IPS DF 4.7 (cell line): Measurements from ENCODE around the gene ROGDI.
A peak's percentile ranks its signal among the peaks of the same experiment; 100 is the strongest.

Experiments
- DNase-seq: peaks from one replicate; pipeline ENCODE4 v3.0.0-alpha.2; 2013; ENCODE audit warnings: low spot score; ENCODE audit errors: extremely low read depth

Gene ROGDI

DNA sequence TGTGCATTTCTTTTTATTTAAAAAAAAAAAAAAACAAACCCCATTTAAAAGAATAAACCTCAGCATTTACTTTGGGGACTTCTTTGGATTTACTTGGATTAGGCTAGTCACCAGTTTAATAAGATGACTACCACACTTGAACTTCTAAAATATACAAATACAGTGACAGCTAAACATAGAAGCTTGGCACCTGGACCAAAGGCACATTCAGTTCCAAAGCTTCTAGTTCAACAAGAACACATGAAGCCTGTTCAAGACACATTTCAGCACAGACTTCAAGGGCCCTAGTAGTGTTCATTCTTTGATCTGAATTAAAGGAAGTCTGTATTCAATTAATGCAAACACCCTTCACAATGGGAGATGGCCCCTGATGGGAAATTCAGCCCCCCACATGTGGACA, 11.6 kb upstream of the ROGDI start:
- no peak for DNase-seq

DNA sequence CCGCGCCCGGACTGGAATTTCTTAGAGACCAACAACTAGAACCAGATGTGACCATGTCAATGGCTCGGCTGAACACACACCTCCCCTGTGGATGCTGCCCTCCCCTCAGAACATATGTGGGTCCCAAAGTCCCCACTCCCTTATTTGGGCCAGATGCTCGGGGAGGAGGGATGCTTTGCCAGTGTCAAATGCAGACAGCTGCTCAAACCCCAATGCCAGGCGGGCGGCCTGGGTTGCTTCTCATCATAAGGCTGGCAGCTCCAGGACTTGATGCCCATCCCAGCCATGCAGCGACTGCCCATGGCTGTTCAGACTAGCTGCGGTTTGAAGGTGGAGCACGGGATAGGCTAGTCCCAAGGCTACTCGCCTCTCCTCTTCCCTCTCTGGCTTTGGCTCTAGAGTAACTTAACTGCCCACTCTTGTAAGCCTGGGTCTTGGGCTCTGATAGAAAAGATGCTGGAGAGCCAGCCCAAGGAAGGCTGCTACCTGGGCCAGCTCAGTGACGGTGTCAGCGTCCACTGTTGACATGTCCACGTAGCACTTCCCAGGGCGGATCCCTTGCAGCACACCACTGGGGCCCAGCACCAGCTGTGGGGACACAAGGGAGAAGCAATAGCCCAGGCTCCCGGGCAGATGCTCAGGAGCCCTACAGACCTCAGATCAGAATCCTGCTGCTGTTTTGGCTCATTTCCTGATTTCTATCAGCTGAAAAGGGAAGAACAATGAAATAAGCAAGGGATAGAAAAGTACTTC, 11.0 kb upstream of the ROGDI start:
- DNase-seq: no peak

DNA sequence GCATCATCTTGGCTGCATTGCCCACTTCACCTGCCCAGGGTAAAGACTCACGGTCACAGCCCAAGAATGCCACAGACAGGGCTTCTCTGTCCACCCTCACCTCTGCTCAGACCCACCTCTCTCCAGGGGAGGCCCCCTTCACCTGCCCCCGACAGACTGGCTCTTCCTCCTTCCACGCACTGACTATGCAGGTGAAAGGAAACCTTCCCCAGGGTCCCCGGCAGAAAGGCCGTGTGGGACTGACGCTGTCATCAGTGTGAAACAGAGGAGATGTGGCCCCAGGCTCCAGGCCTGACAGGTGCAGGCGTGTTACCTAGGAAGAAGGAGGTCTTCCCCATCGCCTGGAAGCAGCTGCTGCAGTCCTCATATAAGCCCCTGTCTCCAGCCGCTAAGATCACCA, 9.3 kb upstream of the ROGDI start:
- no peak for DNase-seq

DNA sequence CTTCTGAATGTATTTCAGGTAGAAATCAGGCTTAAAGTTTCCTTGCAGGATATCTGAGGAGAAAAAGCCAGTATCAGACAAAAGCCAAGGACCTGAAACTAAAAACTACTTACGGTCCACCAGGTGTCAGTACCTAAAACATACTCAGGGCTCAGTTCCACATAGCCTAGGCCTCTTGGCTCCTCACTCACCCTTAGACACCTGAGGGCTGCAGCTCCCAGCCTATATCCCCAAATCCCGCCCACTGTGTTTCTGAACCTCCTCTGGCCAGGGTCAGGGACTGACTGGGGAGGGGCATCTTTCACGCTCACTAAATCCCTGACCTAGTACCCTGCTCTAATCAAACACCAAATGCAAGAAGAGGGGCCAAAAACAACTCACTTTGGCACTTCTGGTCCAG, 8.8 kb upstream of the ROGDI start:
- no peak for DNase-seq

DNA sequence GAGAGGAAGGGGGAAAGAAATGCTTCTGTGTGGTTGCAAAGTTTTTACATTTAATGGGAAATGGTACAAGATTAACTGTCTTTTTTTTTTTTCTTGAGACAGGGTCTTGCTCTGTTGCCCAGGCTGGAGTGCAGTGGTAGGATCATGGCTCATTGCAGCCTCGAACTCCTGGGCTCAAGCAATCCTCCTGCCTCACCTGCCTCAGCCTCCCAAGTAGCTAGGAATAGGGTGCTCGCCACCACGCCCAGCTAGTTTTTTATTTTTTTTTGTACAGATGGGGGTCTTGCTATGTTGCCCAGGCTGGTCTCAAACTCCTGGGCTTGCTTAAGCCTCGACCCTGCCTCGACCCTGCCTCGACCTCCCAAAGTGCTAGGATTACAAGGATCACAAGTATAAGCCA, 3.8 kb upstream of the ROGDI start:
- DNase-seq: no peak

DNA sequence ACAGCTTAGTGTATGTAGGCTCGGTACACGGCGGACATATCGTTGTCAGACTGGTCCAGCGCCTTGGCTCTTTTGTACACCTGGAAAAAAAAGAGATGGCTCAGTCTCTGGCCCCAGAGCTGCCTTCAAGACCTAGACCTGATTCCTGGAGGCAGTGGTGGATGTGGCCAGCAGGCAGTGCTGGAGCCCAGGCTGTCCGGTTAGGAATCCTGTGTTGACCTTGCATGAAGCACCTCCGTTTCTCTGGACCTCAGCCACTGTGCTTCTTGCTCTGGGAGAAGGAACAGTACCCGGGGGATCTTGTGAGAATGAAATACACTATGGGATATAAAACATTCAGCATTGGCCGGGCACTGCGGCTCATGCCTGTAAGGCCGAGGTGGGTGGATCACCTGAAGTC, 2.8 kb upstream of the ROGDI start:
- no peak for DNase-seq

DNA sequence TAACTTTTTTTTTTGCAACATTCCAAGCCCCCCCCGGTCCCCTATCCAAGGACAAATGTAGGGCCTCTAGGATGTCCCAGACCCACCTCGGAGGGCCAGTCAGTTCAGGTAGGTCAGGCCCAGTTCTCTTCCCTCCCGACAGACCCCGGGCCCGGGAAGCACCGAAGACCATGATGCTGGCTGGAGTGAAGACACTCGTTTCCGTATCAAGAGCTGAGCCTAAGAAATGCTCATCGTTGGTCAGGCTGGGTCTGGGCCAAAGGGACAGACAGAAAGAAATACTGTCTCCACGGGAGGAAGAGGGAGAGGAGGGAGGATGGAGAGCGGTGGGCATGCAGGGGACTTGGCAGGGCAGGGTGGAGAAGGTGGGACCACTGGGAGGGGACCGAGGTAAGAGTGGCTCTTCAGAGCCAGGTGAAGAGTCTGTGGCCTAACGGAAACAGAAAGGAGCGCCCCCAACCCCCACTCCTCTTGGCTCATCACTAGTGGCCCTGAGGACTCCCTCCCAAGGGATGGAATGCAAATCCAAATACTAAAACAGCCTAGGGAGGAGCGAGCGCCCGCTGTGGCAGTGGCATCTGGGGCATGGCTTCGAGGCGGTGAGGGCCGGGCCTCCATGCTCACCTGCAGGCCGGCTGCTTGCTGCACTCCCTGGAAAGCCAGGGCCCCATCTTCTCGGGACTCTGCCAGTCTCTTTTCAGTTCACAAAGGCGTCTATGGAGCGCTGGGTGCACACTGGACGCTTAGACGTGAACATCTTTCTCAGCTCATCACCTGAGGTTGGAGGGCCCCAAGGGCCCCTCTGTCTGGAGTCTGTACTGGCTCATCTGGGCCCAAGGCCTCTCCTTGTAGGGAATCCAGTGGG, 1.7 kb upstream of the ROGDI start:
- no peak for DNase-seq

DNA sequence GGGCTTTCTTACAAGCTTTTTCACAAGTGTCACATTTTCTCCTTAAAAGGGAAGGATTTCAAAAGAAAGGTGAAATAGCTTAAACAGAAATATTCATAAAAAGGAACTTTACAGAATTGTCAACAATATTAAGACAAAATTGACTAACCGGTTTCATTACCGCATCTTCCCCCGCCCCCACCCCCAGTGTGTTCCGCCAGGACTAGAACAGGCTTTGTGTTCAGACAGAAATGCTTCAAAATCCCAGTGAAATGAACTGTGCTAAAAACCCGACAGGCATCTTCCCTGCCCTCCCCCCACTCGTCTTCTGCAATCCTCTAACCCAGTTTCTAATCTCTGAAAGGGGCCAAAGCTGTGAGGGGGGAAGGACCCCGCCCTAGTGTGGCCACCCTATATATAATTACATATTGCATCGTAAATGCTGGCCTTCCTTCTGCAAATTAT, 990 bp upstream of the ROGDI start:
- no peak for DNase-seq

DNA sequence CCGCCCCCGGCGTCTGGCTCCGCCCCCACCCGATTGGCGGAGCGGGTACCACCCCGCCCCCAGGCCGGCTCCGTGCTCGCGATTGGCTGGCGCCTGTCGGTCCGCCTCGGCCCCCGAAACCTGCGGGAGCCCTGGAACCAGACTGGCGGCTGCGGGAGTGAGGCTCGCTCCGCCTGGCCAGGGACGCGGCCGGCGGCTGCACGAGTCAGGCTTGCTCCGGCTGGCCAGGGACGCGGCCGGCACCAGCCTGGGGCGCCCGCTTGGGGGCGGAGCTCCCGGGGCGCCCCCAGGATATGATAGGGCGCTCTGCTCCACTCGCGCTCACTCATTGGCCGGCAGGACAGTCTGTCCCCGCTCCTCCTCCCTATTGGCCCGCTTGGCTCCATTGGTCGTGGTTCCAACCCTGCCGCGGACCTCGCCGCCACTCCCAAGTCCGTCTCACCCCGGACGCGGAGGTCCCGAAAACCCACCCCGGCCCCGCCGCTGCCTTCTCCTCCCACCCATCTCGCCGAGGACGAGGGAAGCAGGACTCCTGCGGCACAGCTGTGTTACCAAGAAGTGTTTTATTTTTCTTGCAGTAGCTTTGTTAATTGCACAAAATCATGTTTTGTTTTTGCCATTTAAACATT, 340 bp upstream of the ROGDI start:
- DNase-seq: peak; percentile 60

DNA sequence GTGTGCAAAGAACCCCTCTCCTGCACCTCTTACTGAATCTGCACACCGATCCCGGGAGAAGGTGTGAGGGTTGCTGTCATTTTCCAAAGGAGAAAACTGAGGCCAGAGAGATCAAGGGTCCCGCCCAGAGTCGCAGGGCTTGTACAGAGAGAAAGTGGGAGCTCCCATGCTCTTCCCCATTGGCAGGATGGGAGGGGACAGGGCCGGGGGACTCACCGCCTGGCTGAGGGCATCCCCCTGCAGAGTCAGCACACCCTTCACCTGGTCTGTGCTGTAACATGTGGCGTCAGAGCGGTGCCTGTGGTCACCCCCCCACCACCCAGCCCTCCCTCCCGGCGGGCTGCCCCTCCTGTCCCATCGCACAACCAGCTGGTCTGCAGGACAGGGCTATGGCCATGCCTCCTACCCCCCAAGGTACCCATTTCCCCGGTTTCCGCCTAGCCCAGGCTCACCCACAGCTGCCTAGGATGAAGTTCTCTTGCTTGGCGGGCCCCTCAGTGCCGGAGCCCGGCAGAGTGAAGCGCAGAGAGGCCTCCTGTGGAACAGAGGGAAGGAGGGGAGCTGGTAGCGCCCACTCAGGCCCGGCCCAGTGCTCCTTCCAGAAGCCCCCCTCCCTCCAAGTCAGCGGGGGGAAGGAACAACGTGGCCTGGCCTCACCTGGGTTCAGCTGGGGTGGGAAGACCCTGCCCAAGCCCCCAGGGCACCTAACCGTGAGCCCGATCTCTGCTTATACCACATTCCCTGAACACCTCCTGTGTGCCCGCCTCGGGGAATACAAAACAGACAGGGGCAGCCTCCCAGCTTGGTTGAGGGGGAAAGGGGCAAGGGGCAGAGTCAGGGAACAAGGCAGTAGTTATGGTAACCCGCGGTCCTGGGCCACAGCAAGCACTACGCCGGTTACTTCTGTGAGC, 1.1 kb downstream of the ROGDI start:
- no peak for DNase-seq

DNA sequence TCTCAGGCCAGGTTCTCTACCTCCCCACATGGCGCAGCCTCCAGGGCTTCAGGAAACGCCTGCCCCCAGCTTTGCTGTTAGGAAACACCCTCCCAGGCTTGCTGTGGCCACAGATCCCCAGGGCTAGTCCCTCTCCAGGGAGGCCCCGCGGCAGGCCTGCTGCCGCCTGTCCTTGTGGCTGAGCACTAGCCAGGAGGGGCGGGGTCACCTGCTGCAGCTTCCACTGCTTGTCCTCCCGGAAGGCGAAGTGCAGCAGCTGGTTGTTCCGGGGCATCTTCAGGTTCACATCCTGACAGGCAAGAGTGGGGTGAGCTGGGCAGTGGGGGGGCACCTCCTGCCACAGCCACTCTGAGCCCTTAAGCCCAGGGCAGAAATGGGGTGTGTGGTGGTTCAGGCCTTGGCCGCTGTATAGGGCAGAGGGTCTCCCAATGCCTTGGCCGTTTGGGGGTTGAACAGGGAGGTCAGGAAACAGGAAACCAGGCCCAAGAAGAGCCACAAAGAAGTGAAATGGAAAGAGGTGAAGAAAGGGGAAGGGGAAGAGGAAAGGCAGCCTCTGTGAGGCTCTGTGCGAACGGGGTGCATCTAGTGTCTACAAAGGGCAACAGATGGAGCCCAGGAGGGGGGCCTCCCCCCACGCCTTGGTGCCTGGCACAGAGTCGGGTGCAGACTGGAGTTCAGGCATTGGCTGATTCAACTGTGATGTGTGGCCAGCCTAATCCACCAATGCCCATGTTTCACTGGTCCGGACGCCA, 2.0 kb downstream of the ROGDI start:
- no peak for DNase-seq

DNA sequence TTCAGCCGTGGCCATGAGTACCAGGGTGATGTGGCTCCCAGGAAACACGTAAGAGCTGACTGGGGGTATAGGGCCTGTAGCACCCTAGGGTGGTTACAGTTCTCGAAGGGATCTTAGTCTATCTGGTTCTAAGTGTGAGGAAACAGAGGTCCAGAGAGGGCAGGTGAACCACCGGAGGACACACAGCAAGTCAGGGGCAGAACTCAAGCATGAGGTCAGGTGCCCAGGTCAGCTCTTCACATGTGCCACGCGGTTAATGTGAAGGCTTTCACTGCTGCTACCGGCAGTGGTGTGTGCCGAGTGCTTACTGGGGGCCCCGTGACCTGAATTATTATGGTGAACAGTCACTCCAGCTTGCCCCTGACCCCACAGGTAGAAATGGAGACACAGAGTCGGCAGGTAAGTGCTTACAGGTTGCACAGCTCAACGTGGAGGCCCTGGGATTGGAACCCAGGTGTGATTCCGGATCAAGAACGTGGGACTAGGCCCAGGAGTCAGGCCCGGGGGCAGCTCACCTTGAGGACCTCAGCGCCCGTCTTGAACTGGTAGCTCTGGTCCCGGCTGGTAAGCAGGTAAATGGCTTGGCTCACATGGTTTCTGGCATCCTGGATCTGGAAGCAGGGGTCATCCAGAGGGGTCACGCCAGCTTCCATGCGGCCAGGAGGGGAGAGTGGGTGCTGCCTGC, 3.1 kb downstream of the ROGDI start:
- no peak for DNase-seq

DNA sequence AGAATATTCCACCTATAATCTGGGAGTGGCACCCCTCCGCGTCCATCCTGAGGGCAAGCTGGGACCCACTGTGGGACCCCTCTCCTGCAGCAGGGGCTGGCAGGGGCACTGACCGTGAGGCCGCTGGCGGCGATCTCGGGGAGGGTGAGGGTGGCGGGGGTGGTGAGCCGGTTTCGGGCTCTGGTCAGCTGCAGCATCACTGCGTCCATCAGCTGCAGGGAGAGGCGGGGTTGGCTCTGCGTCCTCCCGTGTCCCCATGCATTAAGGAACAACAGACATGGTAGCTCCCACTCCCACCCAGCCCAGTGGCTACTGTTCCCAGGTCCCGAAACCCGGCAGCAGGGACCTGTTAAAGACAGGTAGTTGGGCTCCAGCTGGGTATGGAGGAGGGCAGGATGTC, 4.0 kb downstream of the ROGDI start:
- no peak for DNase-seq

DNA sequence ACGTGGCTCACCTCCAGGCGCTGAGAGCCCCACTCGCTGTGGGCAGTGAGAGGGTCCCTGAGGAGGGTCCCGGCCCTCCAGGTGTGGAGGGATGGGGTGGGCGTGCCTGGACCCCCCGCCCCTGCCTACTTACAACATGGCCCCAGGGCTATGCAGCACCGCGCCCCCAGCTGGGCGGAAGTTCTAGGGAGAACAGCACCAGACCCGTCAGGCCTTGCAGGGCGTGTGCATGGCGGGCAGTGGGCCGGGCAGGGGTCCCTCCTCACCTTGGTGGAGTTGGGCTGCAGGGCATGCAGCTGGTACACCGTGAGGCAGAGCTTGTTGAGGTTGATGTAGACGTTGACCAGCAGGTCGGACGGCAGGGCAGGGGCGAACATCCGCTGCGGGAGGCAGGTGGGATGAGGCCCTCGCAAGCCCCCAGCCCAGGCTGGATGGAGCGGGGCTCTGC, 4.6 kb downstream of the ROGDI start:
- DNase-seq: no peak

DNA sequence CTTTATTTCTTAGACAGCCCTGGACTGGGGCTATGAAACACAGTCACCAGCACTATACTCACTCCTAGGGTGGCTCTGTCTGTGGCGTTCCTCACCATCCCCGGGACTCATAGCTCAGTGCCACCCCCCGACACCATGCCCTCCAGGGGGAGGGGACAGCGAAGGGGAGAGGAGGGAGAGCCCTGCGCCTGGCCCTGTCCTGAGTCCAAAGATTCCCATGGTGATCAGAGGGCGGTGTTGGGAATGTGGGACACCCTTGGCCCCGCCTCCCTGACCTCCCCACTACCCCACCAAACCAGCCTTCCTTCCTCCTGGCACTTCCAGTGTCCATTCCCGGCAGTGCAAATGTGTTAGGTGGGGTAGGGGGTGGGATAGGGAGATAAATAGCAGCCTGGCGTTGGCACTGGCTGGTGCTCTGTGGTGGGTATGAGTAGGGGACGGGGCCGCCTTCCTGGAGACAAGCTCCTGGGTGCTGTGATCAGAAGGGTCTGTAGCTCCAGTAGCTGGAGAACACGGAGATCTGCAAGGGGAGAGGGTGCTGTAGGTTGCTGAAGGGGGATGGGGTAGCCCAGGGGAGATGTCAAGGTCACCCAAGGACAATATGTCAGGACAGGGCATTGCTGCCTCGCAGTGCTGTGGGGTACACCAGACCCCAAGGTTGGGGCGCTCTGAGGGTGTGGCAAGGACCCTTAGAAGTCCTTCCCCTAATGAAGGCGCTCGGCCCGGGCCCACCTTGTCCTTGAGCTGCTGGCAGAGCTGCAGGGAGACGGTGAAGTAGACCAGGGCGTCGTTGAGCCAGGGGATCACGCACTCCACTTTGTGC, 5.2 kb downstream of the ROGDI start:
- DNase-seq: no peak

DNA sequence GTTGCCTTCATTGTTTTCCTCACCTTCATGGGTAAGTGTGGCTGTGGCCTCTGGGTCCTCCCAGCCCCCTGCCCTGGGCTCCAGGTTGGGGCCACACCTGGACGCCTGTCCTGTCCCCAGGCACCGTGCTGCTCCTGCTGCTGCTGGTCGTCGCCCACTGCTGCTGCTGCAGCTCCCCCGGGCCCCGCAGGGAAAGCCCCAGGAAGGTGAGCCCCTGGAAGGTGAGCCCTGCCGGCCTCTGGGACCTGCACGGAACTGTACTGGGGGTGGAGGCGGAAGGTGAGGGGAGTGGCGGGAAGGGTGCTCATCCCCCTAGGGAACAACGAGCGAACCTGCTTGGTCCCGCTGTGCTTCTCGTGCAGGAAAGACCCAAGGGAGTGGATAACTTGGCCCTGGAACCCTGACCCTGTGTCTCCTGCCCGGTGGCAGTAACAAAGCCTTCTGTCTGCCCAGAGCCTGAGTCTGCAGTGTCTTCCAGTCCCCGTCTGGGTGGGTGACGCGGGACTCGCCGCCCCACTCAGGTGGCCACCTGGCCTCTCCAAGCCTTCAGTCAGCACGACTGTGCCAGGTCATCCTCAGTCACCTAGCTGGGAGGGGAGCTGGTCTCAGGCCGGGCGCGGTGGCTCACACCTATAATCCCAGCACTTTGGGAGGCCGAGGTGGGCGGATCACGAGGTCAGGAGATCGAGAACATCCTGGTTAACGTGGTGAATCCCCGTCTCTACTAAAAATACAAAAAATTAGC, 6.4 kb downstream of the ROGDI start:
- no peak for DNase-seq

DNA sequence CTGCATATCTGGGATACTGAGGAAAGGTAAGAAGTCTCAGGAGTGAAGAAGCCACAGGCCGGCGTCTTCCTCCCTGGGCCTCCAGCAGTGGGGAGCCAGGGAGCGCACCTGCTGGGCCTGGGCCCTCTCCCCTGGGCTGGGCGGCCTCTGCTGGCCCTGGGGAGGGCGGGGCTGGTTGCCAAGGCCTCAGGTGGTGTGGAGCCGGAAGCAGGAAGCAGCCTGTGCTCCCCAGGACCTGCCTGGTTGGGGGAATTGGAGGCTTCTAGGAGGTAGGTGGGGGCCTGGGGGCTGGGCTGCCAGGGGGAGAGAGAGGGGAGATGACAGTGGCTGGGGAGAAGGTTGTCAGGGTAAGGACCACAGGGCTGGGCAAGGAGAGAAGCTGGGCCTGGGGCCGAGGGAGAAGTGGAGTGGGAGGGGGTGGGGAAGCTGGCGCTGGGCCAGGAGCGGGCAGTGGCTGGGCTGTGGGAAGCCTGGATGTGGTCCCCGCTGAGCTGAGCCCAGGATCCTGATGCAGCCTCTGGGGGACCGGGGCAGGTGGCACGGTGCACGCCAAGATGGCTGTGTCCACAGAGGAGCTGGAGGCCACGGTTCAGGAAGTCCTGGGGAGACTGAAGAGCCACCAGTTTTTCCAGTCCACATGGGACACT, 7.1 kb downstream of the ROGDI start, which contains the start of gene SMIM22:
Gene SMIM22, plus strand, starts transcription at position 189 of the 647 bp plus-strand sequence. Its CDS starts 366 bp downstream, at position 555.
- no peak for DNase-seq
